H1 (cell line): ENCODE data around the gene HSPA4. TPM values are rescaled to one million over a fixed set of nuclear protein-coding genes. Genes with fewer than 3 reads are reported as not detected.

Experiments used
- CTCF ChIA-PET: fragments of 300-600 bp; sonication (Branson Sonifier 250); formaldehyde crosslinking; loops from one replicate; lab custom pipeline; 2021; ENCODE audit not compliant: partially characterized antibody; lab: Charles Lee
- POLR2A ChIA-PET: fragments of 300-600 bp; sonication (Branson Sonifier 250); formaldehyde crosslinking; loops from one replicate; lab custom pipeline; 2021; ENCODE audit warnings: inconsistent platforms; ENCODE audit not compliant: partially characterized antibody; lab: Charles Lee
- DNase-seq, 2 experiments: peaks; one replicate each; pipeline versions ENCODE4 v3.0.0 to v3.0.0-alpha.2; 2010 to 2022; ENCODE audit warnings: low spot score in 2 of 2, low read depth in 1 of 2, mixed read lengths in 1 of 2
- FAIRE-seq: peaks from 2 replicates; lab custom pipeline; 2011; peaks lifted over from hg19 to GRCh38; lab: Jason Lieb, UNC
- H2AFZ ChIP-seq: 2 replicates; pipeline ENCODE4 v1.8.1; 2012; ENCODE audit warnings: low read length, inconsistent platforms
- H2AK5ac ChIP-seq: 2 replicates; pipeline ENCODE4 v1.6.1; 2013; ENCODE audit warnings: low read depth, low read length
- H2BK120ac ChIP-seq: replicated peaks from 2 replicates; pipeline ENCODE3; 2013; ENCODE audit warnings: low read depth, low read length, inconsistent platforms
- H2BK12ac ChIP-seq: 2 replicates; pipeline ENCODE4 v1.6.1; 2013; ENCODE audit warnings: low read depth, low read length
- H2BK15ac ChIP-seq: 2 replicates; pipeline ENCODE4 v1.6.1; 2013; ENCODE audit warnings: low read length
- H2BK20ac ChIP-seq: 2 replicates; pipeline ENCODE4 v1.6.1; 2013; ENCODE audit warnings: low read length
- H2BK5ac ChIP-seq: 2 replicates; pipeline ENCODE4 v1.6.1; 2013; ENCODE audit warnings: low read depth, low read length
- H3K14ac ChIP-seq: 2 replicates; pipeline ENCODE4 v1.6.1; 2013; ENCODE audit warnings: inconsistent platforms; ENCODE audit not compliant: insufficient read length
- H3K18ac ChIP-seq: 2 replicates; pipeline ENCODE4 v1.6.1; 2013; ENCODE audit warnings: low read length; ENCODE audit errors: extremely low read depth
- H3K23ac ChIP-seq: 2 replicates; pipeline ENCODE4 v1.6.1; 2013; ENCODE audit warnings: inconsistent platforms; ENCODE audit not compliant: insufficient read length
- H3K23me2 ChIP-seq: 2 replicates; pipeline ENCODE4 v1.6.1; 2013; ENCODE audit warnings: low read depth, low read length
- H3K27ac ChIP-seq: 2 replicates; pipeline ENCODE4 v1.6.1; 2011; ENCODE audit warnings: low read depth, low read length, inconsistent platforms
- H3K27me3 ChIP-seq, 4 experiments: replicated peaks in 1 of 4; 1 replicate in 1 of 4; 2 replicates in 3 of 4; pipeline versions ENCODE4 v1.6.1 to v1.8.1; 2011 to 2013; ENCODE audit warnings: low read length in 3 of 4, mild to moderate bottlenecking in 3 of 4, inconsistent platforms in 2 of 4, mixed read lengths in 2 of 4, moderate library complexity in 1 of 4; ENCODE audit not compliant: control insufficient read depth in 3 of 4, insufficient read depth in 3 of 4; ENCODE audit errors: extremely low read depth in 1 of 4
- H3K36me3 ChIP-seq, 4 experiments: 2 replicates each; pipeline versions ENCODE4 v1.6.1 to v1.8.1; 2011 to 2013; ENCODE audit warnings: mild to moderate bottlenecking in 4 of 4, low read length in 3 of 4, moderate library complexity in 2 of 4, control low read depth in 1 of 4, inconsistent platforms in 1 of 4; ENCODE audit not compliant: insufficient read depth in 4 of 4, control insufficient read depth in 2 of 4
- H3K4ac ChIP-seq: replicated peaks from 2 replicates; pipeline ENCODE3; 2013; ENCODE audit warnings: low read length, low read depth, mixed read lengths, inconsistent platforms; ENCODE audit not compliant: insufficient read length
- H3K4me1 ChIP-seq, 4 experiments: replicated peaks in 1 of 4; 1 replicate in 1 of 4; 2 replicates in 3 of 4; pipeline versions ENCODE4 v1.6.1 to v1.8.1; 2011 to 2013; ENCODE audit warnings: low read length in 3 of 4, inconsistent platforms in 2 of 4, mixed read lengths in 1 of 4; ENCODE audit not compliant: insufficient read depth in 4 of 4, control insufficient read depth in 3 of 4
- H3K4me2 ChIP-seq, 2 experiments: 2 replicates each; pipeline versions ENCODE4 v1.6.1 to v1.8.1; 2011 to 2013; ENCODE audit warnings: low read depth in 2 of 2, low read length in 2 of 2, control low read depth in 1 of 2, inconsistent platforms in 1 of 2, mild to moderate bottlenecking in 1 of 2; ENCODE audit not compliant: insufficient read depth in 1 of 2
- H3K4me3 ChIP-seq, 4 experiments: fragments of 200-600, 300-600 bp in 1 of 4; sonication (generic), shearing (Covaris generic), sonication (Bioruptor Twin) in 1 of 4; 2 replicates each; pipeline versions ENCODE4 v1.5.1 to v1.8.1; 2011 to 2016; ENCODE audit warnings: low read length in 4 of 4, low read depth in 3 of 4, control low read depth in 2 of 4, inconsistent platforms in 2 of 4, mild to moderate bottlenecking in 2 of 4, mixed read lengths in 1 of 4, moderate library complexity in 1 of 4; ENCODE audit not compliant: insufficient read depth in 2 of 4; ENCODE audit errors: extremely low read depth in 1 of 4
- H3K56ac ChIP-seq: replicated peaks from 2 replicates; pipeline ENCODE3; 2013; ENCODE audit warnings: low read depth, mild to moderate bottlenecking, mixed read lengths, low read length, inconsistent platforms; ENCODE audit not compliant: insufficient read length
- H3K79me1 ChIP-seq: 2 replicates; pipeline ENCODE4 v1.6.1; 2013; ENCODE audit warnings: low read depth, low read length, control low read depth
- H3K79me2 ChIP-seq, 2 experiments: 2 replicates each; pipeline versions ENCODE4 v1.6.1 to v1.8.1; 2012 to 2013; ENCODE audit warnings: low read length in 2 of 2, mild to moderate bottlenecking in 2 of 2, inconsistent platforms in 1 of 2; ENCODE audit not compliant: insufficient read depth in 2 of 2, control insufficient read depth in 1 of 2
- H3K9ac ChIP-seq, 4 experiments: replicated peaks in 1 of 4; 1 replicate in 1 of 4; 2 replicates in 3 of 4; pipeline versions ENCODE4 v1.6.1 to v1.8.1; 2011 to 2013; ENCODE audit warnings: low read depth in 3 of 4, low read length in 3 of 4, control low read depth in 2 of 4, mild to moderate bottlenecking in 2 of 4, moderate library complexity in 2 of 4, inconsistent platforms in 1 of 4; ENCODE audit errors: extremely low read depth in 1 of 4
- H3K9me3 ChIP-seq, 2 experiments: 2 replicates each; pipeline versions ENCODE4 v1.6.1 to v1.8.1; 2012 to 2013; ENCODE audit warnings: mild to moderate bottlenecking in 2 of 2, moderate library complexity in 2 of 2, control low read depth in 1 of 2, inconsistent platforms in 1 of 2, low read depth in 1 of 2, low read length in 1 of 2, mixed read lengths in 1 of 2; ENCODE audit not compliant: insufficient read depth in 2 of 2
- H4K20me1 ChIP-seq, 2 experiments: replicated peaks in 1 of 2; 2 replicates each; pipeline versions ENCODE3 to v1.8.1; 2011 to 2013; ENCODE audit warnings: inconsistent platforms in 2 of 2, low read length in 2 of 2, mild to moderate bottlenecking in 1 of 2; ENCODE audit not compliant: insufficient read depth in 2 of 2, control insufficient read depth in 1 of 2
- H4K5ac ChIP-seq: 2 replicates; pipeline ENCODE4 v1.6.1; 2013; ENCODE audit warnings: low read length, low read depth, mixed read lengths, inconsistent platforms; ENCODE audit not compliant: insufficient read length
- H4K8ac ChIP-seq: 2 replicates; pipeline ENCODE4 v1.8.0; 2013; ENCODE audit warnings: mild to moderate bottlenecking, moderate library complexity, low read length, inconsistent platforms; ENCODE audit not compliant: insufficient read depth; ENCODE audit errors: extremely low read depth
- H4K91ac ChIP-seq: replicated peaks from 2 replicates; pipeline ENCODE3; 2013; ENCODE audit warnings: low read length, mixed read lengths, inconsistent platforms; ENCODE audit not compliant: insufficient read length
- CBX5 ChIP-seq: fragments of 300-800, 300-1000 bp; sonication (generic); IDR thresholded peaks from 2 replicates; pipeline ENCODE4 v1.7.1; 2016; ENCODE audit warnings: antibody characterized with exemption, low read length, low read depth
- CBX8 ChIP-seq: fragments of 300-800, 300-1000 bp; sonication (generic); IDR thresholded peaks from 2 replicates; pipeline ENCODE4 v1.7.1; 2016; ENCODE audit warnings: low read depth, low read length, borderline replicate concordance
- CEBPB ChIP-seq: IDR thresholded peaks from 2 replicates; pipeline ENCODE4 v1.6.1; 2012; ENCODE audit warnings: low read depth, low read length
- CREB1 ChIP-seq: IDR thresholded peaks from 2 replicates; pipeline ENCODE4 v1.6.1; 2012; ENCODE audit warnings: inconsistent platforms
- GABPA ChIP-seq: IDR thresholded peaks from 2 replicates; pipeline ENCODE4 v1.6.1; 2011; ENCODE audit warnings: mild to moderate bottlenecking, low read length, moderate library complexity, borderline replicate concordance; ENCODE audit not compliant: insufficient read depth
- GTF2F1 ChIP-seq: IDR thresholded peaks from 2 replicates; pipeline ENCODE4 v1.6.1; 2012; ENCODE audit warnings: low read depth, low read length, improper control_type of control experiment, borderline replicate concordance
- HDAC2 ChIP-seq, 2 experiments: fragments of 300-600 bp in 1 of 2; sonication (generic) in 1 of 2; IDR thresholded peaks; 2 replicates each; pipeline ENCODE4 v1.6.1; 2011 to 2012; ENCODE audit warnings: low read depth in 2 of 2, low read length in 2 of 2, mild to moderate bottlenecking in 2 of 2, moderate library complexity in 2 of 2, borderline replicate concordance in 1 of 2, inconsistent platforms in 1 of 2
- KDM4A ChIP-seq: IDR thresholded peaks from one replicate; pipeline ENCODE4 v1.7.1; 2012; ENCODE audit warnings: low read depth, mild to moderate bottlenecking, moderate library complexity, low read length, inconsistent platforms; ENCODE audit not compliant: severe bottlenecking
- RAD21 ChIP-seq, 2 experiments: IDR thresholded peaks in 1 of 2; conservative IDR thresholded peaks in 1 of 2; 2 replicates each; pipeline ENCODE4 v1.6.1; 2011; ENCODE audit warnings: low read depth in 2 of 2, low read length in 2 of 2, improper control_type of control experiment in 1 of 2, inconsistent platforms in 1 of 2, mild to moderate bottlenecking in 1 of 2, moderate library complexity in 1 of 2
- SP1 ChIP-seq: IDR thresholded peaks from 2 replicates; pipeline ENCODE4 v1.6.1; 2011; ENCODE audit warnings: low read depth, low read length
- SP4 ChIP-seq: IDR thresholded peaks from 2 replicates; pipeline ENCODE4 v1.6.1; 2012; ENCODE audit warnings: low read length, inconsistent platforms
- TBP ChIP-seq: IDR thresholded peaks from 2 replicates; pipeline ENCODE4 v1.6.1; 2011; ENCODE audit warnings: low read depth, low read length, improper control_type of control experiment
- TEAD4 ChIP-seq: IDR thresholded peaks from 2 replicates; pipeline ENCODE4 v1.6.1; 2012; ENCODE audit warnings: low read depth, low read length, inconsistent platforms, mixed read lengths
- WGBS, 2 experiments: shearing (Covaris generic) in 1 of 2; methylation state at CpG; one replicate each; pipeline versions ENCODE4 v1.1.6 to v1.1.7; 2013 to 2015; ENCODE audit warnings: low lambda C conversion rate in 2 of 2, mixed read lengths in 2 of 2, inconsistent platforms in 1 of 2, low coverage in 1 of 2, missing lambda C conversion rate in 1 of 2; ENCODE audit not compliant: insufficient replicate concordance in 2 of 2, insufficient coverage in 1 of 2, insufficient read length in 1 of 2; ENCODE audit errors: extremely low coverage in 1 of 2, missing lambda C conversion rate in 1 of 2; 5-methylcytosine and 5-hydroxymethylcytosine counted together
- polyA plus RNA-seq, 7 experiments: library from polyadenylated mRNA; depleted of rRNA in 3 of 7; stranded (reverse) in 5 of 7; unstranded in 2 of 7; fragments of >200 nt in 5 of 7; fragments of 200-250 nt in 2 of 7; gene quantifications; 1 replicate in 5 of 7; 2 replicates in 1 of 7; 4 replicates in 1 of 7; pipeline versions ENCODE4 v1.2.1 to v1.2.3, GENCODE V29; 2011 to 2013; ENCODE audit warnings: missing spikeins in 2 of 7, mixed read lengths in 2 of 7
- total RNA-seq: library from RNA; stranded (reverse); fragmentation: NEBNext Ultra II Directional; extraction: Animal tissue kit (Norgen Biotek cat#: 25700); gene quantifications from 2 replicates; pipeline ENCODE4 v1.2.1, GENCODE V29; 2021

The HSPA4 gene
- total and polyA plus RNA-seq, 2 of the 8 experiments (the other 6 are each of a cell fraction or from before 2014, with no cell fraction given) = 28.9 to 445 TPM

- Histone ChIP-seq H4K5ac (no peak overlapping the region), H2AK5ac (no peak overlapping the region), H3K4me2 (no peak overlapping the region), H3K27me3 (no peaks in the 10 kb centered on the region), H3K56ac (no peak overlapping the region), H2BK15ac (no peak overlapping the region), H2BK20ac (no peak overlapping the region), H3K79me2 (no peaks in the 10 kb centered on the region), H4K91ac (no peak overlapping the region), H3K4ac (no peak overlapping the region), H3K9ac (no peak overlapping the region), H3K23ac (no peak overlapping the region), H2BK12ac (no peak overlapping the region), H3K9me3 (no peaks in the 10 kb centered on the region; a peak in 1 of 4 replicates), H3K14ac (no peak overlapping the region), H3K36me3 (no peaks in the 10 kb centered on the region), H4K8ac (no peak overlapping the region), H3K79me1 (no peaks in the 10 kb centered on the region), H3K23me2 (no peaks in the 10 kb centered on the region), H4K20me1 (no peaks in the 10 kb centered on the region), H2AFZ (no peak overlapping the region), H3K27ac (no peak overlapping the region), H3K4me3 (no peak overlapping the region), H2BK120ac (no peak overlapping the region), H2BK5ac (no peak overlapping the region), H3K4me1 (no peaks in the 10 kb centered on the region; a peak in 1 of 7 replicates), H3K18ac (no peak overlapping the region)
- peak in 1 of 2 experiments; percentile 39 for DNase-seq
- CTCF ChIA-PET = interaction anchor here (0.7 to 11.2 kb wide), 26 partner anchors 9 to 381 kb away, joined by 3 to 150 read pairs (median 4); no protein-coding TSS in a partner anchor
- WGBS, 2 experiments = 89% methylated on average over 13 of the region's 13 CpGs; no CpG with 5 or more reads in 1 of the 2 experiments
- no peak for FAIRE-seq
- POLR2A ChIA-PET = interaction anchor here (0.9 to 1.7 kb wide), 2 partner anchors 9 to 199 kb away, joined by 3 to 4 read pairs; no protein-coding TSS in a partner anchor
- no peak for TF ChIP-seq RAD21 (IDR thresholded peaks at IDR 0.05 in 1 of 2, conservative IDR thresholded peaks at IDR 0.05 in 1 of 2; ENCODE audit: low read depth in 2 of 2, low read length in 2 of 2)
- no peak for TF ChIP-seq CBX5
- no peak for TF ChIP-seq CBX8
- no peak for TF ChIP-seq SP4
- TF ChIP-seq KDM4A = no peak
- no peak for TF ChIP-seq HDAC2 (IDR thresholded peaks at IDR 0.05; ENCODE audit: borderline replicate concordance in 1 of 2, low read depth in 2 of 2, low read length in 2 of 2)
- no peak for TF ChIP-seq GTF2F1
- TF ChIP-seq GABPA = no peak
- TF ChIP-seq TBP = no peak
- TF ChIP-seq CEBPB = no peak
- TF ChIP-seq SP1 = no peak
- TF ChIP-seq TEAD4 = no peak
- TF ChIP-seq CREB1 = no peak
Measured at GRCh38 chr5:133113331-133114061, 61.7 kb downstream of the HSPA4 start.
